T-helper 2 cell treated with Interferon-gamma antibody and Interleukin-4, amounts not matched to agents 100 ng/mL and 5 ng/mL, for 36 hours (primary cell): Measurements from ENCODE around the gene TPRG1. TPM values are rescaled to one million over a fixed set of nuclear protein-coding genes. Genes with fewer than 3 reads are reported as not detected.

Source experiments
- intact Hi-C: fragments of 100-400 bp; cut with micrococcal nuclease; formaldehyde crosslinking; loops from one replicate; pipeline ENCODE4 v1.15.1; 2023
- total RNA-seq: library from RNA; stranded (reverse); gene quantifications from 2 replicates; pipeline ENCODE4 v1.2.3, GENCODE V29; 2022

TPRG1 gene
- total RNA-seq, 1 donor from 2014 or later = 27.6 TPM

GRCh38 chr3:189222927-189223636, 51.3 kb downstream of the TPRG1 start:
- intact Hi-C loops = no loop called here

GRCh38 chr3:189225431-189225830, 53.7 kb downstream of the TPRG1 start:
- intact Hi-C loops = no loop called here

- intact Hi-C loops = no loop called here
Measured at GRCh38 chr3:189227249-189227648, 55.5 kb downstream of the TPRG1 start.

- intact Hi-C loops = no loop called here
Measured at GRCh38 chr3:189229196-189229828, 57.5 kb downstream of the TPRG1 start.

GRCh38 chr3:189232790-189233189, 61.0 kb downstream of the TPRG1 start:
- intact Hi-C loops = no loop called here

- intact Hi-C loops = no loop called here
Measured at GRCh38 chr3:189233225-189233858, 61.6 kb downstream of the TPRG1 start.

GRCh38 chr3:189235214-189235613, 63.4 kb downstream of the TPRG1 start:
- intact Hi-C loops = no loop called here

GRCh38 chr3:189236352-189236751, 64.6 kb downstream of the TPRG1 start:
- intact Hi-C loops = no loop called here

GRCh38 chr3:189237526-189237925, 65.8 kb downstream of the TPRG1 start:
- intact Hi-C loops = no loop called here

- intact Hi-C loops = no loop called here
Measured at GRCh38 chr3:189238071-189238470, 66.3 kb downstream of the TPRG1 start.

- intact Hi-C loops = no loop called here
Measured at GRCh38 chr3:189239616-189240015, 67.8 kb downstream of the TPRG1 start.

GRCh38 chr3:189249987-189250386, 78.2 kb downstream of the TPRG1 start:
- intact Hi-C loops = no loop called here

- intact Hi-C loops = no loop called here
Measured at GRCh38 chr3:189258261-189258660, 86.5 kb downstream of the TPRG1 start.

GRCh38 chr3:189260556-189261493, 89.1 kb downstream of the TPRG1 start:
- intact Hi-C loops = no loop called here

- intact Hi-C loops = no loop called here
Measured at GRCh38 chr3:189262746-189263145, 91.0 kb downstream of the TPRG1 start.

- intact Hi-C loops = no loop called here
Measured at GRCh38 chr3:189267981-189268613, 96.3 kb downstream of the TPRG1 start.

- intact Hi-C loops = no loop called here
Measured at GRCh38 chr3:189269365-189269764, 97.6 kb downstream of the TPRG1 start.

GRCh38 chr3:189270248-189270832, 98.6 kb downstream of the TPRG1 start:
- intact Hi-C loops = loop anchor here (1.0 to 10.0 kb wide), 4 partner anchors 124 to 678 kb away; no protein-coding TSS in a partner anchor

- intact Hi-C loops = loop anchor here (2.0 to 10.0 kb wide), 6 partner anchors 14 to 355 kb away; no protein-coding TSS in a partner anchor
Measured at GRCh38 chr3:189272500-189273119, 100.8 kb downstream of the TPRG1 start.

- intact Hi-C loops = loop anchor here (2.0 to 10.0 kb wide), 6 partner anchors 13 to 354 kb away; no protein-coding TSS in a partner anchor
Measured at GRCh38 chr3:189273736-189274135, 102.0 kb downstream of the TPRG1 start.
